GM08714 (cell line): Measurements from ENCODE around the gene AREG.

Experiments
- H3K4me3 ChIP-seq: fragments of 200-500 bp; sonication (Bioruptor generic); 2 replicates; pipeline ENCODE4 v1.5.1; 2014; ENCODE audit warnings: mild to moderate bottlenecking, low read length, inconsistent platforms
- ZNF274 ChIP-seq: IDR thresholded peaks from 2 replicates; pipeline ENCODE4 v1.6.1; 2012; ENCODE audit warnings: mild to moderate bottlenecking, low read depth, low read length

The AREG gene

GRCh38 chr4:74499986-74500781 lies 55.2 kb downstream of the AREG start:
- TF ChIP-seq ZNF274 = no peak
- H3K4me3 ChIP-seq = no peak overlapping the region

- no peak for TF ChIP-seq ZNF274
- no peak overlapping the region for H3K4me3 ChIP-seq
Observed at GRCh38 chr4:74501579-74501978, 56.6 kb downstream of the AREG start.

GRCh38 chr4:74503580-74503979 lies 58.6 kb downstream of the AREG start:
- TF ChIP-seq ZNF274 = no peak
- H3K4me3 ChIP-seq = no peak overlapping the region

- no peak for TF ChIP-seq ZNF274
- no peak overlapping the region for H3K4me3 ChIP-seq
Observed at GRCh38 chr4:74504212-74504611, 59.3 kb downstream of the AREG start.
